Mesendoderm (in vitro differentiated cells): Measurements from ENCODE around the gene RRAD.

Source experiments
- DNase-seq: peaks from one replicate; pipeline ENCODE4 v3.0.0; 2013
- H2AK5ac ChIP-seq: 2 replicates; pipeline ENCODE4 v1.6.1; 2013; ENCODE audit warnings: low read length, inconsistent platforms
- H2BK120ac ChIP-seq: 2 replicates; pipeline ENCODE4 v1.6.1; 2013; ENCODE audit warnings: low read depth, mild to moderate bottlenecking, low read length, moderate library complexity, mixed read lengths
- H2BK15ac ChIP-seq: replicated peaks from 2 replicates; pipeline ENCODE4 v1.6.1; 2013; ENCODE audit warnings: low read depth, mild to moderate bottlenecking, moderate library complexity
- H2BK5ac ChIP-seq: 2 replicates; pipeline ENCODE4 v1.6.1; 2013; ENCODE audit warnings: low read length, inconsistent platforms
- H3K18ac ChIP-seq: 2 replicates; pipeline ENCODE4 v1.6.1; 2013; ENCODE audit warnings: mild to moderate bottlenecking, low read length, mixed read lengths
- H3K23ac ChIP-seq: one replicate; pipeline ENCODE4 v1.6.1; 2013; ENCODE audit warnings: low read length
- H3K27ac ChIP-seq: 2 replicates; pipeline ENCODE4 v1.5.1; 2013; ENCODE audit warnings: low read depth, mild to moderate bottlenecking, inconsistent platforms, low read length, moderate library complexity
- H3K27me3 ChIP-seq: 2 replicates; pipeline ENCODE4 v1.6.1; 2013; ENCODE audit warnings: low read length, control low read depth, mild to moderate bottlenecking, inconsistent platforms; ENCODE audit not compliant: insufficient read depth, poor library complexity
- H3K36me3 ChIP-seq: 2 replicates; pipeline ENCODE4 v1.6.1; 2013; ENCODE audit warnings: low read length, inconsistent platforms; ENCODE audit not compliant: control insufficient read depth, insufficient read depth
- H3K4ac ChIP-seq: one replicate; pipeline ENCODE4 v1.6.1; 2013; ENCODE audit warnings: low read depth, mild to moderate bottlenecking, low read length, moderate library complexity
- H3K4me1 ChIP-seq: 2 replicates; pipeline ENCODE4 v1.6.1; 2013; ENCODE audit warnings: low read depth, low read length, inconsistent platforms; ENCODE audit not compliant: control insufficient read depth
- H3K4me2 ChIP-seq: 2 replicates; pipeline ENCODE4 v1.6.1; 2013; ENCODE audit warnings: low read length
- H3K4me3 ChIP-seq: 2 replicates; pipeline ENCODE4 v1.5.1; 2013; ENCODE audit warnings: mild to moderate bottlenecking, low read length
- H3K56ac ChIP-seq: one replicate; pipeline ENCODE4 v1.6.1; 2013; ENCODE audit warnings: low read length
- H3K79me1 ChIP-seq: 2 replicates; pipeline ENCODE4 v1.6.1; 2013; ENCODE audit warnings: low read length, inconsistent platforms
- H3K79me2 ChIP-seq: 2 replicates; pipeline ENCODE4 v1.6.1; 2013; ENCODE audit warnings: mild to moderate bottlenecking, low read length; ENCODE audit not compliant: control insufficient read depth, insufficient read depth
- H3K9ac ChIP-seq: 2 replicates; pipeline ENCODE4 v1.6.1; 2013; ENCODE audit warnings: low read length, inconsistent platforms
- H4K5ac ChIP-seq: one replicate; pipeline ENCODE4 v1.6.1; 2013; ENCODE audit warnings: low read length
- H4K8ac ChIP-seq: one replicate; pipeline ENCODE4 v1.6.1; 2013; ENCODE audit warnings: low read depth, mild to moderate bottlenecking, control low read depth, low read length, moderate library complexity
- WGBS: extraction: QIAGEN DNeasy Blood & Tissue Kit; methylation state at CpG from one replicate; pipeline ENCODE4 v1.1.7; 2013; ENCODE audit warnings: low lambda C conversion rate, missing lambda C conversion rate; ENCODE audit not compliant: insufficient coverage; ENCODE audit errors: extremely low coverage; 5-methylcytosine and 5-hydroxymethylcytosine counted together

The RRAD gene

DNA sequence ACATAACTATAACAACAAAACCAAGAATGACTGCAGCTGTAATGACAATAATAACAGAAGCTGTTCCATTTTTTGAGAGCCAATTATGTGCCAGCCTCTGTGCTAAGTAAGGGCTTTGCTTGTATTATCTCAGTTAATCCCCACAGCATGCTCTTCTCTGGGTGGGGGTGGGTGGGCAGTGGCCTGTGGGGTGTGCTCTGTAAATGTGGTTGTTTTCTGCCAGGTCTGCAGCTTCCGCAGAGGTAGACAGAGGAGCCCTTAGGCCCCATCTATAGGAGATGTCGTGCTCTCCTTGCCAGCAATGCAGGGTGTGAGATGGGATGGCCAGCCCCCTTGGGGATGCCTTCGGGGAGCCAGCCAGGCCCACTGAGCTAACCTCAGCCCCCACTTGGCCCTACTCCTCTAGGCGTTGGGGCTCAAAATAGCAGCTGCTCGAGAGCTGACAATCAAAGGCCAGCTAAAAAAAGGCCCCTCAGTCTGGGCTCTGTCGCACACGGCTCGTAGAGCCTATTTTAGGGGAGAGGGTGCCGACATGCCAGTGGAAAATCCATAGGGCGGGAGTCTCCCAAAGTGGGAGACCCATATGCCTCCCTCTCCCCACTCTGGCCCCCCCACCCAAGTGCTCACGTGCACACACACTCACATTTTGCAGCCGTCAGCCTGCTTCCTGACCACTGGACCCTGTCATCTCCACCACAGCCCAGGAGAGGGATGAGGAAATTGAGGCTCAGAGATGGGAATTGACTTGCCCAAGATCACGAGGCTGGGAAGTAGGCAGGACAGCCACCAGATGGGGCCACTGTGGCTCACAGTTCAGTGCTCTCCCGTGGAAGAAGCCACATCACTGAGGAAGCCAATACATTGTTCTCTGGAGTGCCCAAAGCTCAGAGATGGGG is 22.4 kb downstream of the RRAD start:
- Histone ChIP-seq H3K4me1 (no peaks in the 10 kb centered on the region), H2AK5ac (no peak overlapping the region), H3K56ac (no peak overlapping the region), H2BK5ac (no peak overlapping the region), H3K23ac (no peak overlapping the region), H3K4me2 (no peak overlapping the region), H3K18ac (no peak overlapping the region), H3K36me3 (no peaks in the 10 kb centered on the region), H4K8ac (no peak overlapping the region), H2BK120ac (no peak overlapping the region), H3K79me2 (no peaks in the 10 kb centered on the region), H3K27ac (no peak overlapping the region), H3K9ac (no peak overlapping the region), H3K4ac (no peak overlapping the region), H3K27me3 (no peaks in the 10 kb centered on the region), H3K79me1 (no peaks in the 10 kb centered on the region), H4K5ac (no peak overlapping the region), H3K4me3 (no peak overlapping the region), H2BK15ac (no peak overlapping the region)
- WGBS = no CpG with 5 or more reads among the region's 14 CpGs
- no peak for DNase-seq

DNA sequence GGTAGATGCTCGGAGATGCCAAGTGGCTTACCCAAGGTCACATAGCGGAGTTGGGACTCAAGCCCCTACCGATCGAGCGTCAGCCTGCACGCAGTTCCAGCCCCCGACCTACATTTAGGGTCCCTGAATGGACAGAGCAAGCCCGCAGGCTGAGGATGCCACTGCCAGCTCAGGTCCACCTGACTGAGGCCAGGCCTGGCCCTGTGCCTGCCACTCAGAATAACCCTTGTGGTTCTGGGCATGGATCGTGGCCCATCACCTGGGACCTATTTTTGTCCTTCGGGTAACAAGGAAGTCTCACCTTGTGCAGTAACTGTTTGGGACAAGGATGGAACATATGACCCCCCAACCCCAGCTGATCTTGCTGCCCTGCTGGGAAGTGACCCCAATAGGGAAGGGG is 23.7 kb downstream of the RRAD start:
- Histone ChIP-seq H3K4me2 (no peak overlapping the region), H3K79me2 (no peaks in the 10 kb centered on the region), H4K5ac (no peak overlapping the region), H3K36me3 (no peaks in the 10 kb centered on the region), H4K8ac (no peak overlapping the region), H3K79me1 (no peaks in the 10 kb centered on the region), H3K18ac (no peak overlapping the region), H2BK120ac (no peak overlapping the region), H3K27ac (no peak overlapping the region), H3K23ac (no peak overlapping the region), H3K4me1 (no peaks in the 10 kb centered on the region), H2AK5ac (no peak overlapping the region), H3K4ac (no peak overlapping the region), H2BK15ac (no peak overlapping the region), H3K4me3 (no peak overlapping the region), H2BK5ac (no peak overlapping the region), H3K9ac (no peak overlapping the region), H3K27me3 (no peaks in the 10 kb centered on the region), H3K56ac (no peak overlapping the region)
- WGBS = no CpG with 5 or more reads among the region's 10 CpGs
- no peak for DNase-seq

DNA sequence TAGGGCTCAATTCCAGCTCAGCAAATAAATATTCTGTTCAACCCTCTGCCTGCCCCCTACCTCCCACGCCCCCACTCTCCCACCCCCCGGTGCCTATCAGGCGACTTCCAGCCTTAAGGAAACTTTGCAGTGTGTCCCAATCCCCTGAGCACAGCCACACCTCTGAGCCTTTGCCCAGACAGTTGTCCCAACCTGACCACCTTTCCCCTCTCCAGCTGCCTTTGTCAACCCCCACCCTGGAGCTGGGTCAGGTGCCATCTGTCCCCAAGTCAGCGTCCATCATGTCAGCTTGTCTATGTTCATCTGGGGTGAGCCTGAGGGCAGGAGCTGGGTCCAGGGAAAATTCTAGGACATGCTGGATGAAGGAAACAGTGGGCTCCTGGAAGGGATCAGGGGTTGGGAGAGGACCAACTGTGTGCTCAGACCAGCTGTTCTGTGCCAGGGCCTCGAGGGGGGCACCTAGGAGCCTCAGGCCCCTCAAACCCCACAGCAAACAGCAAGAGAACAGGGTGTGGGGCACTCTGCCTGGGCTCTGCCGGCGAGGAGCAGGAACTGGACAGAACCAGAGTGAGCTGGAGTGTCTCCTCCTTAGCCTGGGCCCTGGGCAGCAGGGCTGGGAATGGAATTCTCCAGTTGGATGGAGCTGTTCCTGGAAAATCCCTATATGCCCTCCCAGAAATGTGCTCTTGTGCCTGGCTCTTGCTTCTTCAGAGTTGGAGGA is 24.5 kb downstream of the RRAD start:
- WGBS = no CpG with 5 or more reads among the region's 7 CpGs
- Histone ChIP-seq H4K5ac (no peak overlapping the region), H3K27me3 (no peaks in the 10 kb centered on the region), H3K27ac (no peak overlapping the region), H3K9ac (no peak overlapping the region), H3K4ac (no peak overlapping the region), H3K4me1 (no peaks in the 10 kb centered on the region), H2BK15ac (no peak overlapping the region), H3K23ac (no peak overlapping the region), H3K79me2 (no peaks in the 10 kb centered on the region), H2BK120ac (no peak overlapping the region), H3K4me2 (no peak overlapping the region), H3K56ac (no peak overlapping the region), H3K18ac (no peak overlapping the region), H2BK5ac (no peak overlapping the region), H3K4me3 (no peak overlapping the region), H3K79me1 (no peaks in the 10 kb centered on the region), H2AK5ac (no peak overlapping the region), H4K8ac (no peak overlapping the region), H3K36me3 (no peaks in the 10 kb centered on the region)
- DNase-seq = no peak

DNA sequence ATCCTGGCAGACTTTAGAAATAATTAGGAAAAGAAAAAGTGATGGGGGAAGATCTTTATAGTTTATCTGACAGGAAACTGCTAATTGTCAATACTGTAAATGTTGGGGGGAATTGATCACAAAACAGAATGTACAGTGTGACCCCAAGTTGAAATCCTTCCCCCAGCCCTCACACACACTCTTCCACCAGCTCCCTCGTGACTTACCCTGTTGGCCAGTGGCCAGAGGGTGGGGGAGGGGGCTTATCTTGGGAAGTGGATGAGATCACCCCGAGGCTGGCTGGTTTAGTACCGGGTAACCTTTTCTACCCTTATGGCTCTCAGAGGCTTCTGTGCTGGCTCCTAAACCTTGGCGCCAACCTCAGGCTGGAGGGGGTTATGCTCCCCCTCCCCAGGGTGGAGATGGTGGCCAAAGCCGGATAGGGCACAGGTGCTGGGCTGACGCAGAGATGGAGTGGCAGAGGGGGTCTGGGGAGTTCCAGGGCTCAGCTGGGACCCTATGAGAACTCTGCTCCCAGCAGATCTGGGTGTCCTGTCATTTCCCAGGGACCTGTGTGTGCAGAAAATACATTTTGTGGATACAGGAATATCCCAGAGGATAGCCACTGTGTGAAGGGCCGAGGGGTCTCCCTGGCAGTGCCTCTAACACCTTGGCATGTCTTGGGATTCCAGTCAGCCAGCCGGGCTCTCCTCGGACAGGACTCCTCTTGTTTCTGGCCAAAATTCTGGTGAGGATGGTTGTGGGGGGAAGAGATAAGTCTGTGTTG is 25.2 kb downstream of the RRAD start:
- Histone ChIP-seq H3K4me3 (no peak overlapping the region), H3K79me1 (no peaks in the 10 kb centered on the region), H2BK120ac (no peak overlapping the region), H2AK5ac (no peak overlapping the region), H4K5ac (no peak overlapping the region), H3K36me3 (no peaks in the 10 kb centered on the region), H3K4me2 (no peak overlapping the region), H3K23ac (no peak overlapping the region), H3K27ac (no peak overlapping the region), H2BK5ac (no peak overlapping the region), H3K9ac (no peak overlapping the region), H3K79me2 (no peaks in the 10 kb centered on the region), H4K8ac (no peak overlapping the region), H3K27me3 (no peaks in the 10 kb centered on the region), H3K4me1 (no peaks in the 10 kb centered on the region), H2BK15ac (no peak overlapping the region), H3K18ac (no peak overlapping the region), H3K4ac (no peak overlapping the region), H3K56ac (peak overlapping the region; percentile 5)
- no CpG with 5 or more reads among the region's 9 CpGs for WGBS
- DNase-seq = peak; percentile 85

DNA sequence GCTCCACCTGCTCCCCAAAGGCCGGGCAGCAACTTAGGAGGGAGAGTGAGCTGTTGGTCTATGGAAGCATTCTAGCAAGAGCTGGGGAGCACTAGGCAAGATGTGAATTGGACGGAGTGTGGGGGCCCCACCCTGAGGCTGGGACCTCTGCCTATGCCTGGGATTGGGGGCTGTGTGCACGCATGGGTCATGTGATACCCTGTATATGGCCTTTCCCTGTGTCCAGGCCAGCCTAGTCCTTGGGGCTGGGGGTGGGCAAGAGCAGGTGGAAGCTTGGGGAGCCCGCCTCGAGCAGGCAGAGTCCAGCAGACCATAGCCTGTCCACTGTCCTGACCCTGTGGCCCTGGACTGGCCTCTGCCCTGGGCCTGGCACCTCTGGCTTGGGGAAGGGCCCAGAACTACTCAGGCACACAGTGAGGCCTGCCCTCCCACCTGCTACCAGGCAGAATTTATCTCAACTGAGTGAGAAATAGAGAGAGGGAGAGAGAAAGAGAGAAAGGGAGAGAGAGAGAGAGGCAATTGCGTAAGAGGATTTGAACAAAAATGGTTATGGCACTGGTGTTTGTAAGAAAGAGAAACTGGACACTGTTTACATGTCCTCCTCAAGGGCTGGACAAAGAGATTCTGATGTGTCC is 25.9 kb downstream of the RRAD start:
- no peak overlapping the region for H3K27ac ChIP-seq
- peak overlapping the region; percentile 5 for H3K56ac ChIP-seq
- no peak overlapping the region for H3K18ac ChIP-seq
- H4K5ac ChIP-seq = no peak overlapping the region
- H3K4me1 ChIP-seq = no peaks in the 10 kb centered on the region
- H3K79me1 ChIP-seq = no peaks in the 10 kb centered on the region
- WGBS = no CpG with 5 or more reads among the region's 6 CpGs
- H2AK5ac ChIP-seq = no peak overlapping the region
- no peak overlapping the region for H3K4me2 ChIP-seq
- H2BK15ac ChIP-seq = no peak overlapping the region
- no peak overlapping the region for H2BK5ac ChIP-seq
- no peak overlapping the region for H3K4ac ChIP-seq
- no peak overlapping the region for H3K4me3 ChIP-seq
- H3K23ac ChIP-seq = no peak overlapping the region
- no peak overlapping the region for H3K9ac ChIP-seq
- H4K8ac ChIP-seq = no peak overlapping the region
- DNase-seq = no peak
- no peaks in the 10 kb centered on the region for H3K27me3 ChIP-seq
- H2BK120ac ChIP-seq = no peak overlapping the region
- H3K36me3 ChIP-seq = no peaks in the 10 kb centered on the region
- H3K79me2 ChIP-seq = no peaks in the 10 kb centered on the region
